Hematopoietic multipotent progenitor cell treated with erythropoietin and hydrocortisone succinate and interleukin-3 and kit ligand, for 4 days (in vitro differentiated cells): ENCODE measurements around the gene SCFD2.

Experiments
- DNase-seq: peaks from one replicate; pipeline ENCODE4 v3.0.0-alpha.2; 2015

Gene SCFD2

DNA sequence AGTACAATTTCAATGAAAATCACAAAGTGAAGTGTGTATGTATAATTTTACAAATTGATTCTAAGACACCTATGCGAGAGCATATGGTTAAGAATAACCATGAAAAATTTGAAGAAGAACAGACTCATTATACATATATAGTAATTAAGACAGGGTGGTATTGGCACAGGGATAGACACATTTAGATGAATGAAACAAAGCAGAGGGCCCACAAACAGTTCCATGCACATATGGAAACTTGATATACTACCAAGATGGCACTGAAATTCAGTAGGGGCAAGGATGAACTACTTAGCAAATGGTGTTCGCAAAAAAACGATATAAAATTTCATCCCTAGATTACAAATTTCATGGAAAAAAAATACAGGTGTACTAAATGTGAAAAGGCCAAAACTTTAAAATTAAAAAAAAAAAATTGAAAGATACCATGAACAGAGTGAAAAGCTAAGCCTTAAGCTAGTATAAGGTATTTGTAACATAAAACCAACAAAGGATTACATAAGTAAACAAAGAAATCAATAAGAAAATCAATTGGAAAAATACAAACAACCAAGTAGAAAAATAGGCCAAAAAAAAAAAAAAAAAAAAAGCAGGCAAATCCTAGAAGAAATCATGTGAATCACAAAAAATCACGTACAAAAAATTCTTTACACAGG is 418.3 kb downstream of the SCFD2 start:
- no peak for DNase-seq

- DNase-seq, result no peak
These were observed 419.0 kb downstream of the SCFD2 start for GRCh38 chr4:52946855-52947254.

DNA sequence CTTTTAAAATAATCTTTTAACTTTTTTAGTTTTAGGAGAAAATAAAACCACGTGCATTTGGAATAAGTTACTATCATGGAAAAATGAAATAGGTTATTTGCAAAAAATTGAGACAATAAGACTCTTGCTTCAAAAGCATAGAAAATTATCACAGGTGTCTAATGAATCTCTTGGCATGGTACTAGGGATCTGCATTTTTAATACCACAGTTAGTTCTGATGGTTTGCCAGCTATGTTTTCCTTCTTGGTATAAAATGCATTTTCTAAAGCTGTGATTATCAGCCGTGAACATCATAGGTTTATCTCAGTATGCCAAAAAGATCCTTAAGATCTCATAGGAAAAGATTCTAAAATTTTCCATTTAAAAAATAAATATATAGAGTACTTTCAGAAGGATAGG is 419.9 kb downstream of the SCFD2 start:
- DNase-seq, result no peak

DNA sequence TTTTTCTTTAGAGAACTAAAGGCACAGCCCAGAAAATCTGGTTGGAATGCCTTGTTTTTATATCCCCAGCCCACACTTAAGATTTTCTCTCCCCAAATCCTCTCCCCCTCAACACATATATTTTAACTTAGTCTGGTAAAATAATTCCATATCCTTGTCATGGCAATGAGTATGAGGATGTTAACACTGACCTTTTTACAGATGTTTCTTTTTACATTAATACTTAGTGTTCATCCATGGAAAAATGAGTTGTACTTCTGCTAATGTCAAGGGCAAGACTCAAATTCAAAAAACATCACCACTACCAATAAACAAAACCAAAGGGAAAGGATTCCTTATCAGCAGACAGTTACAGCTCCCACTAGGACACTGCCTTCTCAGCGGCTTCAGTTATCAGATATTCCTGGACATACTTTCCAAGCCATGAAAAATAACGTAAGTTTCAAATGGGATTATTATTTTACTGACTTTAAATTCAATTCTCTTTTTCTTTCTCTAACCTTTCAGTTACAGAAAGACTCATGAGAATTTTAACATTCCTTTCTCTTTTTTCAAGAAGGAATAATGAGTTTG is 420.4 kb downstream of the SCFD2 start:
- DNase-seq, result no peak

- no peak for DNase-seq
These were observed 422.2 kb downstream of the SCFD2 start for GRCh38 chr4:52943677-52944076.

DNA sequence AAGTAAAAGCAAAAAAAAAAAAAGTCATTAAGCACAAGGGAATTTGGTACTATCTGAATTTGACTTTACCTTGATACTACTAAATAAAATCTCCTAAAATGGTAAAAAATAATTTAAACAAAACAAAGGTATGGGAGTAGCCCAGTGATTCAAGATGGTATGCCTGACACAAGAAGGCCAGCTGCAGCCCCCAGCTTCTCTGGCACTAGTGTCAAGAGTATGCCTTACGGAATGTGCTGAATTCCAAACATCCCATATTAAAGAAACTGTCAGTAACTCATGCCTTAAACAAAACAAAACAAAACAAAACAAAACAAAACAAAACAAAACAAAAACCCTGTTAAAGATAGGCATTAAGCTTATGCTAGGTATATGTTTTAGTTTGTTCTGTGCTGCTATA is 422.9 kb downstream of the SCFD2 start:
- no peak for DNase-seq

- no peak for DNase-seq
These were observed 424.4 kb downstream of the SCFD2 start for GRCh38 chr4:52941450-52941849.

DNA sequence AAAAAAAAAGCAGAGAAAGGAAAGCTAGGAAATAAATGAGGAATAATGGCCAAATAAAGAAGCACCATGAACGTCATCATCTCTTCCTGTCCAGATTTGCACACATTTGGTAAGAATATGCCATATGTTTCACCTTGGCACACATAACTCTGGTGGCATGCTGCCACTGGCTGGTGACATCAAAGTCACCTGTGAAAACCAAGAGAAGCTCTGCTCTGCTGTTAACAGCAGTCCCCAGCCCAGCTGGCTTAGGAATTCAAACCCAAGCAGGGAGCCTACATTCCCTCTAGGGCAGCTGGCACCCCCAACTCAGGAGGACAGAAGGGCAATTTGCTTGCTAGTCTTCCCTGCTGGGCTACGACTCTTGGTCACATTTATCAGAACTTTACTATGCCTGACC is 426.1 kb downstream of the SCFD2 start:
- no peak for DNase-seq

DNA sequence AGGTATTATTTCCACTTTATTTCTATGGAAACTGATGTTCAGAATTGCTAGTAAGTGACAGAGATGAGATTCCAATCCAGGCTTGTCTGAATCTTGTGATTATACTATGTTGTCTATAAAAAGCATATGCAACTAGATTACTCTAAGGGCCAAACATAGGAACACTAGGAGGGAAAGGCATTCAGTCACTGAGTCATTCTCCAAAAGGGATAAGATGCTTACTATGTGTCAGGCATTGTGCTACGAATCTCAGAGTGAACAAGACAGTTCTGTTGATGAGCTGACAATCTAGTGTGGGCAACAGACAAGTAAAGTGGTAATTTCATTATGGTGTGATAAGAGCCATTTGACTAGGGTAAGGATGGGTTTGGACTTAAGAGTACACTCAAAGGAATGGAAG is 426.5 kb downstream of the SCFD2 start:
- DNase-seq, result no peak

GRCh38 chr4:52937829-52938228 is 428.0 kb downstream of the SCFD2 start:
- no peak for DNase-seq

- no peak for DNase-seq
These were observed 429.1 kb downstream of the SCFD2 start for GRCh38 chr4:52936729-52937128.

DNA sequence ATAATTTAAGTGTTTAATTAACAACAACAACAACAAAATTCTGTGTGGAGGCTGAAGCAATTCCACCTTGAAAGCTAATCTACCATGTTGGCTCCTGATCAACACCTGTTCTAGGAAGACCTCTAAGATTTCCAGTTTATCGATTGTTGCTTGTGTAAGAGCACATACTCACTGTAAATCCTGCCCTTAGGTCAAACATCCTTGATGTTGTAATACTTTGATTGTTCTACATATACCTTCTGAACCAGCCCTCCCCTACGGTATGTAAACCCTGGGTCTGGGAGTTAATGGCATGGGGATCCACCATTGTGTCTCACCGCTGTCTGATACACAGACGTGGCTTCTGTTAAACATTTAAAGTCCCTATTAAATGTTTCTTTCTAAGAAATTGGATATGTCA is 430.5 kb downstream of the SCFD2 start:
- DNase-seq, result no peak

DNA sequence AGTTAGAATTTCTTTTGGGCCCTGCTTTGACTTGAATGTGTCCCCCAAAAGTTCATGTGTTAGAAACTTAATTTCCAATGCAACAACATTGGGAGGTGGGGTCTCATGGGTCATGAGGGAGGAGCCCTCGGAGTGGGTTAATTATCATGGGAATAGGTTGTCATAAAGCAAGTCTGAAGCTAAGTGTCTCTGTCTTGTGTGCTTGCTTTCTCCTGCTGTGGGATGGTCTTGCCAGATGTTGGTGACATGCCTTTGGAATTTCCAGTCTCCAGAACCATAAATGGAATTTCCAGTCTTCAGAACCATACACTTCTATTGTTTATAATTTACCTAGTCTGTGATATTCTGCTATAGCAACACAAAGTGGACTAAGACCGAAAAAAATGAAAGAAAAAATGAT is 432.1 kb downstream of the SCFD2 start:
- DNase-seq, result no peak

- DNase-seq, result no peak
These were observed 433.0 kb downstream of the SCFD2 start for GRCh38 chr4:52932591-52933470.

DNA sequence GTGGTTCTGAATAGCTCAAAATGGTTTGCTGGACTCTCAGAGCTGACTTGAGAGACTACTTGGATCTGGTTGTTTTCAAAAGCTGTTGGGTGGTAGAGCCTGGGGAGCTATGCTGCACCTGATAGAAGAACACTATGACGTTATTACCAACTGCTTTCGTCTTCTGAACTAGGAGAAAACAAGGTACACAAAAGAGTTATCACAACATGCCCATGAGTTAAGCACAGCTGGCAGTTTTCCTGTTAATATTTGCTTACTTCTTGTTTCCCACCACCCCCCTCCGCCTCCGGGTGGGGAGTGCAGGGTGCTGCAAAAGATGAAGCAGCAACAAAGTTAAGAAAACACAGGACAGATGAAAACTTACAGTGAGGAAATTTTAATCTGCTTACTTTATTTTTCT is 434.6 kb downstream of the SCFD2 start:
- no peak for DNase-seq

DNA sequence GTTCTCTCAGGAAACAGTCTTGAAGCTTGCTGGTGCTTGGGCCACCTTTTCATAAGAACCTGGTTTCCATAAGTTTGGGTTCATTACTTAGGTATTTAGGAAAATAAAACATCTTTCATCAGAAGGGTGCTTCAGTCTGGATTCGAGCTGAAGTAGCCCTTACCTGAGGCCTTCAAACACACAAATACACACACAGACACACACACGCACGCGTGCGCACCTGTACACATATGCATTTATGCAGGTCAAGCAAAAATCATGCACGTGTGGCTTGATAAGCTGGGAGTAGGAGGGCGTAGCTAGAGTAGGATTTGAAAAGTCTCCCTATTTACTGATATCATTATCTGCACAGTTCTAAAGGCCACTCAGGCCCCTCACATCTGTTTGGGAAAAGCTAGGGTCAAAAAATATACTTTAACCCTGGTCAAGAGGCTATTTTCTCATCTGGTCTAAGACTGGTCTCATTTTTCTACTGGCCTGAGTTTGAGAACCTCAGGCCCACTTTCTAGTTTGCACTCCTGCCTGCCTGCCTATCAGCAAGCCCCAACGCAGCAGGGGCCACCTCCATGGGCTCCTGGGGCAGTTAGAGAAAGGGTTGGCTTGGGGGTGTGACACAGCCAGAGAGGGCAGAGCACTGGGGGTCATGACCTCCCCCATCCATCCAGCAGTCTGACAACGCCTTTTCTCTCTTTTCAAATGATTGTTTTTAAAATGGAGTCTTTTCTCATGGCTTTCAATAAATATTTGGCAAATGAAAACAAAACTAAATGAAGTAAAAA is 439.5 kb downstream of the SCFD2 start:
- no peak for DNase-seq

GRCh38 chr4:52925531-52925968 is 440.3 kb downstream of the SCFD2 start:
- no peak for DNase-seq

GRCh38 chr4:52919461-52919860 is 446.4 kb downstream of the SCFD2 start:
- no peak for DNase-seq

- DNase-seq, result no peak
These were observed 448.0 kb downstream of the SCFD2 start for GRCh38 chr4:52917817-52918216.

GRCh38 chr4:52915730-52916300 is 450.0 kb downstream of the SCFD2 start:
- DNase-seq, result no peak

DNA sequence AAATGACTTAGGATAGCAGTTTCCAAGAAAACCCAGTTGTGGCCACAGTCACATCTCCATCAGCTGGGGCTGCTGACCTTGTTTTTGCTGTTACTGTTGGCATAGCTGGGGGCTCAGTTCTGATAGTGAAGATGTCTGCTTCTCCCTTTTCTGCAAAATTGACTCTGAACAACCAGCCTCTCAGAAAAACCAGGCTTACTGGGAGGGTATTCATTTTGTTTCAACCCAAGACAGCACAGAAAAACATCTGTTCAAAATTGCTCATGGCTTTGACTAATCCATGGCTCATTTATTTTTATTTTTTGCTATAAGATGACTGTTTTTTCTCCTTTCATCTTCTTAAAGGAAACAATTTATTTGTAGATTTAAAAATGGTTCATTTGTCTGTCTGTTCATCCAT is 450.7 kb downstream of the SCFD2 start:
- DNase-seq, result no peak

- DNase-seq, result no peak
These were observed 451.7 kb downstream of the SCFD2 start for GRCh38 chr4:52914051-52914605.

DNA sequence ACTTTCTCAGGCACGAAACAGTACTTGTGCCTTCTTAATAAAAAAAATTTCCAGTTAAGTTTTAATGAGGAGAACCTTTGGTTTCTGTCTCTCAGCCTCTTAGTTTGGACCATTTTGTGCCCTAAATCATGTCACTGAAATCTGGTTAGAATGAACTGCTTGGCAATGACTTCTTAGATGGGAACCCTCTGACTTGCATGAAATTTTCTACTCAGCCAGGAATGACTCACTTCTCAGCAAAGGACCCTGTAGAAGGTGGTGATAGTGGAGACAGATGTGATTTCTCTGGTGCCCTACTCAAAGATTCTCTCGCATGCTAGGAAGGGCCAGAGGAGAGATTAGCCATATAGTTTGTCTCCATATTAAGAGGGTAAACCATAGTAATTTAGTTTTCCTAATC is 453.3 kb downstream of the SCFD2 start:
- no peak for DNase-seq
